NCI-H774 (cell line): ENCODE results near the gene VAV2.

ENCODE experiments used
- DNase-seq: peaks from one replicate; lab custom pipeline; 2025; lab: John Stamatoyannopoulos, UW

The VAV2 gene

GRCh38 chr9:133851693-133852092 is 140.4 kb downstream of the VAV2 start:
- no peak for DNase-seq

GRCh38 chr9:133850937-133851336 is 141.2 kb downstream of the VAV2 start:
- DNase-seq: no peak

DNA sequence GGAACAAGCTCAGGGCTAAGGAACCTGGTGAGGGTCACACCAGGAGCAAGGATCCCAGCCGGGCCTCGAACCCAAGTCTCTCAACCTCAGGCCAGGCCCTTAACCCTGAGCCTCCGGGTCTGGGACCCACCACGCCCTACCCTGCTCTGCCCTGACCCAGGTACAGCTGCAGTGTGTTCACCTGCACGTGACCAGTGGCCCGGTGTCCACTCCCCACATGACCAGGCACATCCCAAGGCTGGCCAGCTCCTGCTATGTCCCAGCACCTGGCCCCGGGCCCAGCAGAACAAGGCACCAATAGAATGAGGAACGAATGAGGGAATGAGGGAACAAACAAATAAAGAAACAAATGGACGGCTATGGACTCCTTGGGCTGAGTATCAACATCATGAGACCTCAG is 142.0 kb downstream of the VAV2 start:
- DNase-seq: no peak

GRCh38 chr9:133849110-133849670 is 142.9 kb downstream of the VAV2 start:
- DNase-seq: no peak

DNA sequence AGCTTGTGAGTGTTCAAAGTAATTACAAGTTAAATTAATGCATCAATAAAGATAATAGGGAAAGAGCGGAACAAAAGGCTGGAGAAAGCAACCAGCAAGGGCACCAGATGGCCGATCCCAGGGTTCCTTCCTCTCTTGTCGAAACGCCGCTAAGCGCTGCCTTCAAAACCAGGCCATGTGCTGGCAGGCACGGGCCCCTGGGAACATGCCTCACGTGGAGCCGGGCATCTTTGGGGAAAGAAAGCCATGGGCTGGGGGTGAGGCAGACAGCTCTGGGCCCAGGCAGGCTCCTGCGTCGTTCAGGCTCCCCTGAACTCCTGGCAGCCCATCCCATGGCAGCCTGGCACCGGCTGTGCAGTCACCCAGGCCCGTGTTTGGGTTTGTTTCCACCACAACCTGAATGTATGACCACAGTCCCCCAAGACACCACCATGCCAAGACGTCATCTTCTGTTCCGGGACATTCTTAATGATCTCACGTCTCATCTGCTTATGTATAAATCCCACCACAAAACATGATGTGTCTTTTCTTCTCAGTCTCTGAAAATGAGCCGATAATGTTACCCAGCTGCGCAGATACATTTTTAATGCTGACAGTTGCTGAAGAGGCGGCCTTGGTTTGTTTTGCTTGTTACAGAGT is 143.5 kb downstream of the VAV2 start:
- no peak for DNase-seq

DNA sequence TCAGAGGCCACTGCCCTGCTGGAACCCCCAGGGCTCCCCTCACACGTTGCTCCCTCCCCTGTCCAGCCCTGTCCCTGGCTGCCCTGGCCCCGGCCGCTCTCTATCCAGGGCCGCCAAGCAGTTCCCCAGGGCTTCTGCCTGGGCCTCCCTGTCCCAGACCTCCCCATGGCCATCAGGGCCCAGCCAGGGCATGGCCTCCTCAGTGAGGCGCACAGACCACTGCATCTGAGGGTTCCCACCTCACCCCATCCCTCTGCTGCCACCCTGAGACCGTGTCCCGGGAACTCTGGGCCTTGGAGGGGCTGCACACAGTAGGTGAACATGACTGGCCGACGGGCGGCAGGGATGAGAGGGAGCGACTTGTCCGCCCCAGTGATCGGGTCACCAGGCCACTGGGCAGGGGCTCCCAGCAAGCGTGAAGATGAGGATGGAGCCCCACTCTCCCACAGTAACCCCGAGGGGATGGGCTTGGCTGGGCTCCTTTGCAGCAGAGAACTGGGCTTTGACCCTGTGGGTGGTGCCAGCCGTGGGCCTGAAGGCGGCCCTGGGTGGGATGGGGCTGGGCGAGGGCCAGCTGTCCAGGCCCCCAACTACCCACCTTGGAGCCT is 145.5 kb downstream of the VAV2 start:
- no peak for DNase-seq

- DNase-seq: no peak
These were observed 146.7 kb downstream of the VAV2 start for GRCh38 chr9:133845440-133845839.

- DNase-seq: no peak
These were observed 147.2 kb downstream of the VAV2 start for GRCh38 chr9:133844881-133845410.

DNA sequence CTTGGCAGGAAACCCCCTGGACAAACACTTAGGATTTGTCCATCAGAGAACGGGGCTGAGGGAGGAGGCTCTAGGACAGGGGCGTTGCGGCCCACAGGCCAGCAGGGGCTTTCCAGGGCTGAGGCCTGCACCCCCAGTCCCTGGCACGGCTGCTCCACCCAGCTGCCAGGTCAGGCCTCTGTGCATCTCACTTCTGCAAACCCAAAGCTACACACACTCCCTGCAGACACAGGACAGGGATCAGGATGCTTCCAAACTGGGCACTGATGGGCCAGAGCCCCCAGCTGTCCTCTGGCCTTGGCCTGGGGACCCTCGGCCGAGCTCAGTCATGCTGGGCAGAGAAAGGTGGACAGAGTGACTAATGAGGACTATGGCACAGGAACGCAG is 147.7 kb downstream of the VAV2 start:
- DNase-seq: no peak

GRCh38 chr9:133843751-133844397 is 148.2 kb downstream of the VAV2 start:
- DNase-seq: no peak

GRCh38 chr9:133843250-133843649 is 148.9 kb downstream of the VAV2 start:
- DNase-seq: no peak

DNA sequence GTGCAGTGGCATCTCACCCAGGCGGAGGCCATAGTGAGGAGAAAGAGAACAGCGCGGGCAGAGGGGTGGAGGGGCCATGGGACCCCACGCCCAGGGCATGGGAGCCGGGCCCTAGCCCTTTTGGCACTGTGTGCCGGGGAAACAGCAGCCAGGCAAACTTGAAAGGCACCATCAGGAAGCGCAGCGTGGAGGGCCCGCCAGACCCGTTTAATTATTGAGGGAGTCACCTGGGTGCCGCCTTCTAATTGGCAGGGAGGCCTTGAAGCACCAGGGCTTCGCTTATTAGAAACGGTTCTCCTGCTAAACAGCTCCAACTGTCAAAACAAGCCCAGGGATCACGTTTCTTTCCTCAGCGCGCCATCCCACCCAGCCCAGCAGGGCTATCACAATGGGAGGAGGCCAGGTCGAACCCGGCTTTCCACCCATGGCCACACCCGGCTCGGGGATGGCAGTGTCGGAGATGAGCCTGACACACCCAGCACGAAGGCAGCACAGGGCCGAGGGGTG is 149.3 kb downstream of the VAV2 start:
- no peak for DNase-seq

DNA sequence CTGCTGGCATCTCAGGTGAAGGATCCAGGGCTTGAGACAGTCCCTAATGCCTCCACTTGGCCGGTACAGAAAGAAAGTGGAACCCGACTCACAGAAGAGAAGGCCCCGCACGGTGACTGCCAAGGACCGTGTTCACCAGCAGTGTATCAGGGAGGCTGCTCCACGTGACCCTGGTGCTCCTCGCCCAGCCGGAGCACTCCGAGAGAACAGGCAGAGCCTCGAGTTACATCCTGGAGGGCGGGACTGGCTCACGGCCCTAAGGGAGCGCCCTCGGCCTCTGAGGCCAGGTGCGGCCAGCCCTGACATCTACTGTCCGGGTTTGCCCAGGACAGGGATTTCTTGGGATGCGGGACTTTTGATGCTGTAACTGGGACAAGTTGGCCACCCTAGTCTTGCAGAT is 149.9 kb downstream of the VAV2 start:
- DNase-seq: no peak

DNA sequence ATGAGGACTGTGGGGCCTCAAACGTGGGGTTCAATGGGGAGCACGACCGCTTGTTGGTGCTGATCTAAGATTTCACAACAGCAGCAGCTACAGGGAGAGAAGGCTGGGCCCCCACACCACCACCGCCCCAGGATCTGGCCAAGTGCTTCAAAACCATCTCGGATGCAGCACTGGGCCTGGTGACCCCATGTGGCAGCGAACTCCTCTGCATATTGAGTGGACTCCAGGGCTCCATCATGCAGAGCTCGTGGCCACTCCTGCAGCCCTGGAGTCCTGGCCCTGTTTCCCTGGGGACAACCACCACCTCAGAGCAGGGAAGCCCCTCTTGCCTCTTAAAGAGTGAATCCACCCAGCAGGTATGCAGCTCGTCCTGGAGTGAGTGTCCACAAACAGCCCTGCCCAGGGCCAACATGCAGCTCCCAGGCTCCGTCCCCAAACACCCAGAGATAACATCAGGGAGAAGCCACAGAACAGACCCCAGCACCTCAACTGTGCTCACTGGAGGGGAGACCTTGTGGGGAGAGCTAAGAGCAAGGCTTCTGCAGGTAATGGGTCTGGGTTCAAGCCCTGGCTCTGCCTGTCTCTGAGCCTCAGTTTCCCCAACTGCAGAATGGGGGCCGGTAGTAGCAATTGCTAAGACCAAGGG is 150.8 kb downstream of the VAV2 start:
- DNase-seq: no peak

DNA sequence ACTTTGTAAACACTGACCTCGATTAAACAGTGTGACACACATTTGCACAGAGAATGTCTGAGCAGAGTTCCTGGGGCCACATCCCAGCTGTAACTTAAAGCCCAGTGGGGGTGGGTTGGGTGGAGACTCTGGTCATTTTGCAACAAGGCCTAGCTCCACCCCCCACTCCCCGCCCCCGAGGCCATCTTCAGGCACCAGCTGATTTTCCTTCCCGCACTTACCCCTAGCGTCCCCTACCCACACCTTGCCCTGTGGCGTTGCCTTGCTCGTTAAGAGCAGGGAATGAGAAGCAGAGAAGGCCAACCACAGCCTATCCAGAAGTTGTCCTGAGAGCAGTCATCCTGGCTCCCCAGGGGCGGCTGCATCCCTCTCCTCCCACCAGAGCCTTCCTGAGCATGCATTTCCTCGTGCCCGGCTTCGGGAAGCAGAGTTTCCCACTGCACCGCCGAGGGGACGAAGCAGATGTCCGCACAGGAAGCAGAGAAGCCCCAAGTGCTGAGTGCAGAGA is 152.2 kb downstream of the VAV2 start:
- no peak for DNase-seq

DNA sequence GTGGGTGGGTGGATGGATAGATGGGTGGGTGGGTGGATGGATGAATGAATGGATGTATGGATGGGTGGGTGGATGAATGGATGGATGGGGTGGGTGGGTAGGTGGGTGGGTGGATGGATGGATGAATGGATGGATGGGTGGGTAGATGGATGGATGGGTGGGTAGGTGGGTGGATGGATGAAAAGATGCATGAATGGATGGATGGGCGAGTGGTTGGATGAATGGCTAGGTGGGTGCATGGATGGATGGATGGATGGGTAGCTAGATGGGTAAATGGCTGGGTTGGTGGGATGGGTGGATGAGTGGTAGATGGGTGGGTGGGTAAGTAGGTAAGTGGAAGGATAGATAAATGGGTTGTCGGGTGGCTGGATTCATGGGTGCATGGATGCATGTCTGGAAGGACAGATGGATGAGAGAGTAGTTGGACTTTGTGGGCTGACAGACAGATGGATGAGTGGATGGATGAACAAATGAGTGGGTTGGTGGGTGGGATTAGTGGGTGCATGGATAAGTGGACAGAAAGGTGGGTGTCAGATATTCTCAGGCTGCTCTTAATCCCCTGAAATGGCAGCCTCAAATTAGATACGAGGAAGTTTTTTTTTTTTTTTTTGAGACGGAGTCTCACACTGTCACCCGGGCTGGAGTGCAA is 153.1 kb downstream of the VAV2 start:
- DNase-seq: no peak

DNA sequence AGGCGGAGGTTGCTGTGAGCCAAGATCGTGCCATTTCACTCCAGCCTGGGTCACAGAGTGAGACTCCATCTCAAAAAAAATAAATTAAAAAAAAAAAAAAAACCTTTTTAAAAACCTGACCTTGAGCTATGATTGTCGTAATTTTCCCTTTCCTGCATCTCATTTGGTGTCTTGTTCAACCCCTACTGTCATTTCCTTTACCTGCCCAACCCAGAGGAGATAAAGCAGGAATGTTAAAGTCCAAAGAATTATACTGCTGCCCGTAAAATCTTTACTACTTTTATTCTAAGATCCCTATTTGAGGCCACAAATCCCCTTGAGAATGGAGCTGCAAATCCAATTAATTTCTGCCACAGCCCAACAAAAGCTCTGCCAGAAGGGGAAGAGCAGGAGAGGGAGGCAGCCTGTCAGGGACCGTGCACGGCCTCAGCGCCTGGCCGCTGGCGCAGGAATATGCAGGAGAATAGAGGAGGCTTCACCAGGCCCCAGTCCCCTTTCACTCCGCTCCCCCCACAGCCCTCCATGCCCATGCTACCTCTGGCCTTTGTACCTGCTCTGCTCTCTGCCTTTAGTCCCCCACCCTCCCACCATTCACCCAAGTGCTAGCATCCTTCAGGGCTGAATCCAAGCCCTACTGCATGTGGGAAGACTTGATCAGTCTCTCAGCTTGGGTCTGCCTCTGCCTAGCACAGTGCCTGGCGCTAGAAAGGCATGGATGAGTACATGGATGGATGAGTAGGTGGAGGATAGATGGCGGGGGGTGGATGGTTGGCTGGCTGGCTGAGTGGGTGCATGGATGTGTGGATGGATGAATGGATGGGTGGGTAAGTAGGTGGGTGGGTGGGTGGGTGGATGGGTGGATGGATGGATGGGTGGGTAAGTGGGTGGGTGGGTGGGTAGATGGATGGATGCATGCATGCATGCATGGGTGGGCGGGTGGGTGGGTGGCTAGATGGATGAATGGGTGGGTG is 154.2 kb downstream of the VAV2 start:
- DNase-seq: no peak

- DNase-seq: no peak
These were observed 155.3 kb downstream of the VAV2 start for GRCh38 chr9:133836818-133837217.

- no peak for DNase-seq
These were observed 155.9 kb downstream of the VAV2 start for GRCh38 chr9:133836001-133836758.
